Neutrophil (primary cell): ENCODE results near the gene ORMDL1.

Experiments used
- H3K27ac ChIP-seq: fragments of 200-600 bp; sonication (generic); 2 replicates; pipeline ENCODE4 v1.5.1; 2016; ENCODE audit warnings: mild to moderate bottlenecking, moderate library complexity
- H3K27me3 ChIP-seq: fragments of 200-600 bp; sonication (generic); 2 replicates; pipeline ENCODE4 v1.6.0; 2016; ENCODE audit warnings: mild to moderate bottlenecking
- H3K36me3 ChIP-seq: fragments of 200-600 bp; sonication (generic); 2 replicates; pipeline ENCODE4 v1.5.1; 2017
- H3K4me1 ChIP-seq, 2 experiments: fragments of 200-600 bp in 1 of 2; sonication (generic) in 1 of 2; 1 replicate in 1 of 2; 2 replicates in 1 of 2; pipeline versions ENCODE4 v1.5.1 to v1.6.1; 2013 to 2016; ENCODE audit warnings: low read depth in 1 of 2, low read length in 1 of 2, mild to moderate bottlenecking in 1 of 2, moderate library complexity in 1 of 2; ENCODE audit not compliant: control insufficient read depth in 1 of 2, insufficient read depth in 1 of 2
- H3K4me3 ChIP-seq, 2 experiments: fragments of 200-600 bp in 1 of 2; sonication (generic) in 1 of 2; 1 replicate in 1 of 2; 2 replicates in 1 of 2; pipeline ENCODE4 v1.5.1; 2013 to 2016; ENCODE audit warnings: low read depth in 1 of 2, low read length in 1 of 2, mild to moderate bottlenecking in 1 of 2, moderate library complexity in 1 of 2
- H3K9me3 ChIP-seq: fragments of 200-600 bp; sonication (generic); 2 replicates; pipeline ENCODE4 v1.5.1; 2016
- TF ChIP-seq, protein P1 (sequence below): fragments of 200-600 bp; sonication (generic); IDR thresholded peaks from 2 replicates; pipeline ENCODE4 v1.5.1; 2016; ENCODE audit warnings: antibody characterized with exemption

The ORMDL1 gene

DNA sequence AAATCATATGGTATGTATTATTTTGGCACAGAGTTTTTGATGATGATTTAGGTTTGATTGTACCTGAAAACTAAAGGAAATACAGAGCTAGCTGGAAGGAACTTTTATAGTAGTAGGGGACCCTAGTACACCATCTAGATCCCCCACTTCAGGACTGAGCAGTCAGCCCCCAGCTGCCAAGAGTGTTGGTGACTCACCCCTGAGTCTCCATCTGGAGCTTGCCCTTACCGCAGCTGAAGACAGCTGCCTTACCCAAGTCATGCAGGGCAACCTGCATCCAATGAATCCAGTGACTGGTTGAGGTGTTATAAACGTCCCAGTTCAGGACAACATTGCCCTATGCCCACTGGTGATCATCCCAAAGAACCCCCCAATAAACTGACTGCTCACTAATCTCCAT lies 15.4 kb upstream of the ORMDL1 start:
- TF ChIP-seq, protein P1, sequence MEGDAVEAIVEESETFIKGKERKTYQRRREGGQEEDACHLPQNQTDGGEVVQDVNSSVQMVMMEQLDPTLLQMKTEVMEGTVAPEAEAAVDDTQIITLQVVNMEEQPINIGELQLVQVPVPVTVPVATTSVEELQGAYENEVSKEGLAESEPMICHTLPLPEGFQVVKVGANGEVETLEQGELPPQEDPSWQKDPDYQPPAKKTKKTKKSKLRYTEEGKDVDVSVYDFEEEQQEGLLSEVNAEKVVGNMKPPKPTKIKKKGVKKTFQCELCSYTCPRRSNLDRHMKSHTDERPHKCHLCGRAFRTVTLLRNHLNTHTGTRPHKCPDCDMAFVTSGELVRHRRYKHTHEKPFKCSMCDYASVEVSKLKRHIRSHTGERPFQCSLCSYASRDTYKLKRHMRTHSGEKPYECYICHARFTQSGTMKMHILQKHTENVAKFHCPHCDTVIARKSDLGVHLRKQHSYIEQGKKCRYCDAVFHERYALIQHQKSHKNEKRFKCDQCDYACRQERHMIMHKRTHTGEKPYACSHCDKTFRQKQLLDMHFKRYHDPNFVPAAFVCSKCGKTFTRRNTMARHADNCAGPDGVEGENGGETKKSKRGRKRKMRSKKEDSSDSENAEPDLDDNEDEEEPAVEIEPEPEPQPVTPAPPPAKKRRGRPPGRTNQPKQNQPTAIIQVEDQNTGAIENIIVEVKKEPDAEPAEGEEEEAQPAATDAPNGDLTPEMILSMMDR: no peak
- Histone ChIP-seq H3K36me3 (no peaks in the 10 kb centered on the region), H3K9me3 (no peaks in the 10 kb centered on the region), H3K27ac (no peak overlapping the region), H3K4me3 (no peak overlapping the region), H3K4me1 (peaks cover 8 to 15% of the 10 kb centered on the region in 2 experiments), H3K27me3 (no peaks in the 10 kb centered on the region)

DNA sequence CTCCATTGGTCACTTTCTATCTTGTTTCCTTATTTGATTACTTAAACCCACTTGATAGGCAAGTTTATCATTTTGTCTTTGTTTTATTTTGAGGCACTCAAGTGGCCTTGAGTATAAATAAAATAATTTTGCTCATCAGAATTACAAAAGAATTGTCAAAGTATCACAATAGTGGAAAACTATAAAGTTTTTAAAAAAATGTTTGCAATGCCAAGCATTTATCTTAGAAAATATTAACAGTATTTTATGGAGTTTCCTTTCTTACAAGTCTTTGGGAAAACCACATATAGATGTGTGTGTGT lies 14.8 kb upstream of the ORMDL1 start:
- Histone ChIP-seq H3K4me3 (no peak overlapping the region), H3K4me1 (peaks cover 8 to 9% of the 10 kb centered on the region in 2 experiments), H3K9me3 (no peaks in the 10 kb centered on the region), H3K27ac (no peak overlapping the region), H3K36me3 (no peaks in the 10 kb centered on the region), H3K27me3 (no peaks in the 10 kb centered on the region)
- TF ChIP-seq, protein P1: no peak

DNA sequence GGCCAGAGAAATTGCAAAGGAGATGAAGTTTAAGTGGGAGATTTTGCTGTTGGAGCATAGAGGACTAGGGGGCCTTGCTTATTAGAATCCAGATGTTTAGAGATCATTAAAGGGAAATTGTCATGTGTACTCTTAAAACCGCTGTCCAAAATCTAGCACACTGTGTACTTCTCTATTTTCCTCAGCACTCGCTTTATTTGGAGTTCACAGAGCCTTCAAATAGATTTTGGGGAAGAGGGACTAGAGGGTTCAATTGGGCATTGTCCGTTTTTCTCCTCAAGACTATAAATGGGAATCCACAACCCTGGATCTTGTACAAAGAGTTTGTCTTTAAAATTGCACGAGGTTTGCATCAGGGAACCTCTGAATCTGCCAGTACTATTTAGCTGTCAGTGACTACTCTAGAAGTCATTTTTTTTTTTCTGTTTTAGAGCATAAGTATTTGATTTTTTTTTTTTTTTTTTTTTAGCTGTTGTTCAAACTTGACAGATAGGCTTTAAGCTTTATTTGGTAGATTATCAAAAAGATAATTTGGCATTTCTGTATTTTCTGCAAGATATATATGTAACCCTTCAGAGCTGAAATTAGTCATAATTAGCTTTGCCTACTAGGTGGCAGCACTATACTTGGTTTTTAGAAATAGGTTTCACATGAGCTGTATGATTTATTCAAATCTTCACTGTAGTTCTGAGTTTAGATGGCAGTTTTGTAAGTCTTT lies 14.3 kb upstream of the ORMDL1 start:
- H3K9me3 ChIP-seq: no peaks in the 10 kb centered on the region
- TF ChIP-seq, protein P1: no peak
- H3K27ac ChIP-seq: no peak overlapping the region
- H3K36me3 ChIP-seq: no peaks in the 10 kb centered on the region
- no peaks in the 10 kb centered on the region for H3K27me3 ChIP-seq
- peaks cover 2 to 4% of the 10 kb centered on the region in 2 experiments for H3K4me1 ChIP-seq
- H3K4me3 ChIP-seq: no peak overlapping the region

DNA sequence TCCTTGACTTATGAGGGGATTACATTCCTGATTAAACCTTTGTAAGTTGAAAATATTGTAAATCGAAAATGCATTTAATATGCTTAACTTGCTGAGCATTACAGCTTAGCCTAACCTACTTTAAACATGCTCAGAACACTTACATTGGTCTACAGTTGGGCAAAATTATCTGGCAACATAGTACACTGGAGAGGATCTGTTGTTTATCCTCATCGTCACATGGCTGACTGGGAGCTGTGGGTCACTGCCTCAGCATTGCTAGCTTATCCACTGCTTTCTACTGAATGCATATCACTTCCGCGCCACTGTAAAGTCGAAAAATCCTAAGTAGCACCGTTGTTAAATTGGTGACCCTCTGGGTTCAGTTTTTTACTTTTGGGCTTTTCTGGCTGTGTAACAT lies 13.8 kb upstream of the ORMDL1 start:
- TF ChIP-seq, protein P1: no peak
- no peaks in the 10 kb centered on the region for H3K27me3 ChIP-seq
- H3K27ac ChIP-seq: no peak overlapping the region
- no peak overlapping the region for H3K4me3 ChIP-seq
- no peaks in the 10 kb centered on the region for H3K36me3 ChIP-seq
- no peaks in the 10 kb centered on the region for H3K9me3 ChIP-seq
- no peaks in the 10 kb centered on the region for H3K4me1 ChIP-seq

DNA sequence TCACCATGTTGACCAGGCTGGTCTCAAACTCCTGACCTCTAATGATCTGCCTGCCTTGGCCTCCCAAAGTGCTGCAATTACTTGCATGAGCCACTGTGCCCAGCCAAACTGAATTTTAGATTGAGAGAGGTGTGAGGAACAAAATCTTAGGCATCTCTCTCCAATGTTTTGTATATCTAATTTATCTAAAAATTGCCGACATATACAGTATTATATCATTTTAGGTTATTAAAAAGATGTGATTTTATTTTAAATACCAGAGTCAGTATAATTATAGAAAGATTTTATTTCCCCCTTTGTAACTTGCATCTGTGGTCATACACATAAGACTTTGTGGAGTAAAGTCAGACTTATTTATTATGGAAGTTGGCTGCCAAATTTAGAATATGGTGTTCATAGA lies 10.2 kb upstream of the ORMDL1 start:
- H3K36me3 ChIP-seq: no peaks in the 10 kb centered on the region
- H3K4me1 ChIP-seq: no peaks in the 10 kb centered on the region
- TF ChIP-seq, protein P1: no peak
- H3K9me3 ChIP-seq: no peaks in the 10 kb centered on the region
- no peak overlapping the region for H3K27ac ChIP-seq
- no peak overlapping the region for H3K4me3 ChIP-seq
- H3K27me3 ChIP-seq: no peaks in the 10 kb centered on the region
